Measurements from ENCODE around the gene FOXK1.
A peak's percentile ranks its signal among the peaks of the same experiment; 100 is the strongest.
"Not testable (repeated sequence)": the region's sequence is repeated elsewhere in the genome, so short reads cannot be mapped to it uniquely, and the experiment has no call there.

FOXK1 gene

GRCh38 chr7:4797858-4798705 is 116.0 kb downstream of the FOXK1 start:
- peak; percentile 9 to 16 for DNase-seq (ENCODE audit: low read depth in 2 of 2, low spot score in 1 of 2)

- DNase-seq (ENCODE audit: low read depth in 2 of 2, low spot score in 1 of 2) = no peak
These were observed 116.7 kb downstream of the FOXK1 start for GRCh38 chr7:4798706-4799235.

- DNase-seq (ENCODE audit: low read depth in 2 of 2, low spot score in 1 of 2) = no peak
These were observed 117.6 kb downstream of the FOXK1 start for GRCh38 chr7:4799508-4800268.

- no peak for DNase-seq (ENCODE audit: low read depth in 2 of 2, low spot score in 1 of 2)
These were observed 118.4 kb downstream of the FOXK1 start for GRCh38 chr7:4800487-4800886.

GRCh38 chr7:4800926-4801838 is 119.1 kb downstream of the FOXK1 start:
- no peak for DNase-seq (ENCODE audit: low read depth in 2 of 2, low spot score in 1 of 2)

GRCh38 chr7:4801839-4802231 is 119.7 kb downstream of the FOXK1 start:
- DNase-seq (ENCODE audit: low read depth in 2 of 2, low spot score in 1 of 2) = no peak

- not testable (repeated sequence) for DNase-seq (ENCODE audit: low read depth in 2 of 2, low spot score in 1 of 2)
These were observed 120.5 kb downstream of the FOXK1 start for GRCh38 chr7:4802577-4802976.

- DNase-seq (ENCODE audit: low read depth in 2 of 2, low spot score in 1 of 2) = no peak
These were observed 121.5 kb downstream of the FOXK1 start for GRCh38 chr7:4803397-4804241.

GRCh38 chr7:4805110-4805983 is 123.3 kb downstream of the FOXK1 start:
- no peak for DNase-seq (ENCODE audit: low read depth in 2 of 2, low spot score in 1 of 2)

GRCh38 chr7:4805984-4806300 is 123.8 kb downstream of the FOXK1 start:
- DNase-seq (ENCODE audit: low read depth in 2 of 2, low spot score in 1 of 2) = no peak

- DNase-seq (ENCODE audit: low read depth in 2 of 2, low spot score in 1 of 2) = no peak
These were observed 125.0 kb downstream of the FOXK1 start for GRCh38 chr7:4806983-4807597.

- no peak for DNase-seq (ENCODE audit: low read depth in 2 of 2, low spot score in 1 of 2)
These were observed 125.5 kb downstream of the FOXK1 start for GRCh38 chr7:4807598-4808016.

GRCh38 chr7:4808026-4808425 is 125.9 kb downstream of the FOXK1 start:
- DNase-seq (ENCODE audit: low read depth in 2 of 2, low spot score in 1 of 2) = no peak

- DNase-seq (ENCODE audit: low read depth in 2 of 2, low spot score in 1 of 2) = no peak
These were observed 126.5 kb downstream of the FOXK1 start for GRCh38 chr7:4808565-4808964.

- DNase-seq (ENCODE audit: low read depth in 2 of 2, low spot score in 1 of 2) = peak in 1 of 2 donors; percentile 9
These were observed 127.0 kb downstream of the FOXK1 start for GRCh38 chr7:4809091-4809591.

GRCh38 chr7:4809666-4810065 is 127.6 kb downstream of the FOXK1 start:
- DNase-seq (ENCODE audit: low read depth in 2 of 2, low spot score in 1 of 2) = no peak

- no peak for DNase-seq (ENCODE audit: low read depth in 2 of 2, low spot score in 1 of 2)
These were observed 132.3 kb downstream of the FOXK1 start for GRCh38 chr7:4814433-4814832.

GRCh38 chr7:4815121-4815520 is 133.0 kb downstream of the FOXK1 start:
- DNase-seq (ENCODE audit: low read depth in 2 of 2, low spot score in 1 of 2) = no peak

All from stimulated activated CD8-positive, alpha-beta memory T cell treated with anti-CD3 and anti-CD28 coated beads, Interleukin-4, amount 100 ng/mL, for 4 hours (primary cell).